Hematopoietic multipotent progenitor cell treated with erythropoietin and hydrocortisone succinate and interleukin-3 and kit ligand, for 6 days (in vitro differentiated cells): ENCODE data around the gene CD99.
"Not testable (repeated sequence)": the region's sequence is repeated elsewhere in the genome, so short reads cannot be mapped to it uniquely, and the experiment has no call there.

Experiments
- DNase-seq: peaks from one replicate; pipeline ENCODE4 v3.0.0-alpha.2; 2015

Gene CD99

DNA sequence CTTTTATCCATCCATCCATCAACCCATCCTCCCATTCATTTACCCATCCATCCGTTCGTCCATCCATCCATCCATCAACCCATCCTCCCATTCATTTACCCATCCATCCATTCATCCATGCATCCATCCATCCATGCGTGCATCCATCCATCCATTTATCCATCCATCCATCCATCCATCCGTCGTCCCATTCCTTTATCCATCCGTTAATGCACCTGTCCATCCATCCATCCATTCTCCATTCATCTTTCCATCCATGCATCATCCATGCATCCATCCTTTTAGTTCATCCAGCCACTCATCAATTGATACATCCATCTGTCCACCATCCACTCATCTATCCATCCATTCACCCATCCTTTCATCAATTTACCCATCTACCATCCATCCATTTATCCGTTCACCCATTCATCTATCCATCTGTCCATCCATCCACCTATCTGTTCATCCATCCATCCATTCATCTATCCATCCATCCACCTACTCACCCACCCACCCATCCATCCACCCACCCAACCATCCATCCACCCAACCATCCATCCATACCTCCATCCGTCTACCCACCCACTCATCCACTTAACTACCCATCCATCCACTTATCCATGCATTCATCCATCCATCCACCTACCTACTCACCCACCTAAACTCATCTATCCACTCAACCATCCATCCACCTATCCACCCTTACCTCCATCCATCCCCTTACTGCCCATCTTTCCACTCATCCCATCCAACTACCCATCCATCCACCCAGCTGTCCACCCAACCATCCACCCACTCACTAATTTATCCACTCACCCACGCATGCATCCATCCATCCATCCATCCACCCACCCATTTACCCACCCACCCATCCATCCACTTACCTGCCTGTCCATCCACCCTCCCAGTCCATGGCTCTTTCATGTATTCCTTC lies 9.6 kb downstream of the CD99 start:
- DNase-seq = no peak

GRCh38 chrX:2701600-2701999 lies 10.5 kb downstream of the CD99 start:
- DNase-seq = no peak

GRCh38 chrX:2703991-2704369 lies 12.9 kb downstream of the CD99 start:
- DNase-seq = no peak

DNA sequence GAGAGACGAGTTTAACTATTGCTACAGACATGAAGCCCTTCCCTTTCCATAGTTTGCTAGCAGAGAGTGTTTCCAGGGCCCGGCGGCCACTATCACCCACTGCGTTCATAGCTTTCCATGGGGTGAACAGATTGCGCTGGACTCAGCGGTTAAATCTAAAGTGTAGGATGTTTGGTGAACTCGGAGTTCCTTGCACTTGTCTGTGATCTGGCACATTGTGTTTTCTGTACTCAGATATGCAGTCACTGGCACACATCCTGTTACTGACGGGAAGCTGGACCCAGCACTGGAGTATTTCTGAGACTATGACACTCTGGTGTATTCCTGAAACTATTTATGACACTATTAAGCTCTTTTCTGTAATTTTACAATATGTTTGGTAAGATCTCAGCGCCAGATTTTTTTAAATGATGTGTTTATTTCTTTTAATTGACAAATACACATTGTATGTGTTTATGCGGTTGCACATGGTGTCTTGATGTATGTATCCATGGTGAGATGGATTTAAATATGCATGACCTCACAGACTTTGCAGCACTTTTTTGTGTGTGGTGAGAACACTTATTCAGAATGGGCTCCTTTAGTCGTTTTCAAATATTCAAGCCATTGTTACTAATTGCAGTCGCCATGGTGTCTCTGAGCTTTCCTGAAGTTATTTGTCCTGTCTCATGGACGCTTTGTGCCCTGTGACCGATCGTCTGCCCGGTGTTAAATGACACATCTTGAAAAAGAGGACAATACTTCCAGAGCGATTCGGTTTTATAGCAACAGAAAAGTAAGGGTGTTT lies 14.1 kb downstream of the CD99 start:
- no peak for DNase-seq

- DNase-seq = peak; percentile 86
These were observed 16.3 kb downstream of the CD99 start for GRCh38 chrX:2707334-2707760.

DNA sequence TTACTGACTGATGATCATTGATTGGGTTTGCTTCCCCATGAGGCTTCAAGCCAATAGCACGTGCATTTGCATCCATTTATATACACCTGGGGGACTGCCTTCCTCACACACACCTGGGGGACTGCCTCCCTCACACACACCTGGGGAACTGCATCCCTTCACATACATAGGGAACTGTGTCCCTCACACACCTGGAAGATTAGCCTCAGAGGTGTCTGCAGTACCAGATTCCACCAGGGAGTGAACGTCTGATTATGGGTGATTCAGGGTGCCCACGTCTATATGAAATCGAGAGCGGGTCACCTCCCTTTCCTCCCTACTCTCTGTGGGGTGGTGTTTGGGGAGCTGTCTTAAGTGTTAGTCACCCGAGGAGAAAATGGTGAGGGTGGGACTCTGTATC lies 16.9 kb downstream of the CD99 start:
- DNase-seq = no peak

DNA sequence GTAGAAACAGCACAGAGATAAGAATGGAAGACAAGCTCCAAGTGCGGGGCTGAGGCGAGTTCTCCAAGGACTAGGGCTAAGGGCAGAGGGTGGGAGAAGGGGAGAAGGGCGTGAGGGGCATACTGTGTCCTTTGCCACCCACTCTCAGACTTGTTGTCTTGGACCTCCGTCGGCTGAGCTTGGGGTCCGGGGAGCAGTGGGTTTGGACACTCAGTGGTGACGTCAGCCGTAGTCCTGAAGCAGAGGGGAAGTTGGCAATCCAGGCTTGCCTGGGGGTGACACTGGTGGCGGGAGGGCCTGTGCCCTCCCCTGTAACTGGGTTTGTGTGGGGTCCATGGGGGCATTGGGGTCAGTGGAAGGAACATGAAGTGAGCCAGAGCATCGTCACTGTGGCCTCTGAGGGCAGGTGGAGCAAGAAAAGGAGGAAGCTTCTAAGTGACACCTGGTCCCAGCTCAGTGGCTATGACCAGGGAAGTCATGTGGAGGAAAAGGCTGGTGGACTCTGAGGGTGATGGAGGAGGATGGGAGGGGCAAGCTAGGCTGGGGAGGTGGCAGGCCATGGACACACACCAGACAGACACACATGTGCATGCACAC lies 17.6 kb downstream of the CD99 start:
- no peak for DNase-seq

- no peak for DNase-seq
These were observed 18.5 kb downstream of the CD99 start for GRCh38 chrX:2709556-2709955.

DNA sequence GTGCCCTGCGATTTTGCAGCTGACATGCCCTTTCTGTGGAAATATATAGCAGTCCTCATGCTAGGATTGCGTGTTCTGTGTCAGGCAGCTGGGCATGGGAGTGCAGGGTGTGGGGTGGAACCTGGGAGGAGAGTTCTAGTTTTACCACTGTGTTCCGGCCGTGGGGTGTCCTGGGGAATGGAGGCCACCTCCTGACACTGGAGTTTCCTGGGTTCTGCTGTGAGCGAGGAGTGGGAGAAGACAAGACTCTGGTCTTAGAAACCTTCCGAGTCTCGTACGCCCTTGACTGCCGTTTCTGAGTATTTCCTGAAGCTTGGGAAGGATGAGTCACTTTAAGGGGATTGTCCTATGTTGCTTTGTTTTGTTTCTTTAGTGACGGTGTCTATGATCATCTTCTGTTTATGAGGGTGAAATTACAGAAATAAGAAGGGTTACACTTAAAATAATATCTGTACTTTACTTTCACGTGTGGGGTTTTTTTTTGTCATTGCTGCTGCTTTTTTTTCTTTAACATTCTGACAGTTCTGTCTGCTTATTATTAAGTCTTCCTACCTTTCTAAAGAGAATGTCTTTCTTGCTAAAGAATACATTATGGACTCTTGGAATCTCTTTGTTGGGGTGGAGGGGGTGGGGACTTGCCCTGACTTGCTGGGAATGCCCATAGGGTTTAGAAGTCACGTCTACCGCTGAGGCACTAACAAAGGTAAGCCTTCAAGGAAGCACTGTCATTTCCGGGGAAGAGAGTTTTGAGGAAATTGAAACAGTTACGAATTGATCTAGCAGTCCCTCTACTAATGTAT lies 19.1 kb downstream of the CD99 start:
- peak; percentile 59 for DNase-seq

DNA sequence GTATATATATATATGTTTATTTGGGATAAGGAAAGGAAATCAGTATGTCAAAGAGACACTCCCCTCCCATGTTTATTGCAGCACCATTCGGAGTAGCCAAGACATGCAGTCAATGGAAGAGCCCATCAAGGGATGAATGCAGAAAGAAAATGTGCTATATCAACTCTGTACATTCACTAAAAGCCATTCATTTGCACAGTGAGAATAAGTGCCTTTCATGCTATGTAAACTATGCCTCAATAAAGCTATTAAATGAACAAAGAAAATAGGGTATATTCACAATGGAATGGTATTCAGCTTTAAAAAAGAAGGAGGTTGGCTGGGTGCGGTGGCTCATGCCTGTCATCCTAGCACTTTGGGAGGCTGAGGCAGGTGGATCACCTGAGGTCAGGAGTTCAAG lies 20.3 kb downstream of the CD99 start:
- DNase-seq = no peak

DNA sequence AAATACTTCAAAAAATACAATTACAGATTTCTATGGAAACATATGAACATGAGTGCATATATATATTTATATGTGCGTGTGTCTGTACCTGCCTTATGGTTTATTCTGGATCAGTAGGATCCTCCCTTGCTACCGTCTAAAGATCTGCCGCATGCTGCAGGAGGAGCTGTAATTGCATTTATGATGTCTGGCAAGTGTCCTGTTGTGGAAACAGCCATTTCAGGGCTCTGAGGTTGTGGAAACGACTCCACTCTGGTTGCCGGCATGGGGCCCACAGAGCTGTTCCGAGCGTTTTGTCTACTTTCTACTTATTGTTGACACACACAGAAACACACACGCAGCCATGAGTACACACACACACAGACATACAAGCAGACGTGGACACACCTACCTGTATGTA lies 21.3 kb downstream of the CD99 start:
- no peak for DNase-seq

GRCh38 chrX:2712890-2713840 lies 22.1 kb downstream of the CD99 start:
- no peak for DNase-seq

- no peak for DNase-seq
These were observed 23.5 kb downstream of the CD99 start for GRCh38 chrX:2714551-2714950.

DNA sequence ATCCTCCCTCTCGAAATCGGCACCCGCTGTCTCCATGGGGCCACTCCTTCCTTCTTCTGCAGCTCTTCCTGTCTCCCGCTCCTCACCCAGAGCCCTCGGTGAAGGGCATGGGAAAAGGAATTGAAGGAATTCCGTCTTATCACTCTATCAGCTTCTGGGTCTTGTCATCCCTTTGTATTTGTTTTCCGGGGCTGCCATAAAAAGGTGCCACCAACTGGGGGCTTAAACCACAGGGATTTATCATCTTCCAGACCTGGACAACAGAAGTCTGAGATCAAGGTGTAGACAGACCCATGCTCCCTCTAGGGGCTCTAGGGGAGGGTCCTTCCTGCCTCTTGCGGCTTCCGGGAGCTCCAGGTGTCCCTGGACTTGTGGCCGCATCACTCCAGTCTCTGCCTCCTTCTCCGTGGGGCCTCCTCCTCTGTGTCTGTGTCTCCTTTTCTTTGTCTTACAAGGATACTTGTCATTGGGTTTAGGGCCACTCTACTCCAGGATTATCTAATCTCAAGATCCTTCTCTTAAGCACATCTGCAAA lies 24.0 kb downstream of the CD99 start:
- no peak for DNase-seq

GRCh38 chrX:2717312-2717711 lies 26.2 kb downstream of the CD99 start:
- no peak for DNase-seq

DNA sequence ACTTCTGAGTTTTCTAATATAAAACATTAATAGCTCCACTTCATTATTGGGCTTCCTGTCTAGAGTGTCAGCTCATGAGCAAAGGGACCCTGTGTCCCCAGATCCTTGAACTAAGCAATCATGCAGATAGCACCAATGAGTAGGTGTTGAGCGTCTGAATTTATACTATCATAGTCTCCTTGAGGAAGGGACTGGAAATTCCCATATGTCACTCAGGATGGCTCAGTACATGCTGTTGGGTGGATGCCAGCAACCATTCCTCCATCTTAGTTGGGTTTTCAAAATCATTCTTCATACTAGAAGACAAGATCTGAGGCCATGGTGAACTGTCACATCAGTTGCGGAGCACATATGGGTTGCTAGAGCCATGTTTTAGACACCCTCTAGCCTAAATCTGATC lies 27.7 kb downstream of the CD99 start:
- no peak for DNase-seq

DNA sequence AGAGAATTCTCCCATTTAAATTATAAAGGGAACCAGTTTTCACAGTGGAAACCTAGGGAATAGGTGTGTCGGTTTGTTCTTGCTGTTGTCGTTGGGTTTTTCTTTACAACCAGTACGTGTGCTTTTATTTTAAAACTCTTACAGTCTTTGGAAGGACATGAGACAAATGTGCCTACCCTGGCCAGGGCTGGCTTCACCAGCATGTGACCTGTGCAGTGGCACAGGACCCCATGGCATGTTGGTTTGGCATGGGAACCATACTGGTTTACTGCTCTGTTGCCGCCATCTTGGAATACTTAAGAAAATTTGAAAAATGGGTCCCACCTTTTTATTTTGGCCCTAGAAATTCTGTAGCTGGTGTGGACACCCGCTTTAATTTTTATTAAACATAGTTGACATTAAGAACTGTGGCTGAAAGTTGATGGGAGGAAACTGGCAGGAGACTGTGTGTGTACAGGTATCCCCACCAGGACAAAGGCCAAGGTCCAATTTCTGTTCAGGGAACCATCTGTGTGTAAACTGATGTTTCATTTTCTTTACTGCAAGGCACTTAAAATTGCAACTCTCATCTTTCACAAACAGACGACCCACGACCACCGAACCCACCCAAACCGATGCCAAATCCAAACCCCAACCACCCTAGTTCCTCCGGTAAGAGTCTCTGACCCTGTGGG lies 28.8 kb downstream of the CD99 start:
- DNase-seq = no peak

DNA sequence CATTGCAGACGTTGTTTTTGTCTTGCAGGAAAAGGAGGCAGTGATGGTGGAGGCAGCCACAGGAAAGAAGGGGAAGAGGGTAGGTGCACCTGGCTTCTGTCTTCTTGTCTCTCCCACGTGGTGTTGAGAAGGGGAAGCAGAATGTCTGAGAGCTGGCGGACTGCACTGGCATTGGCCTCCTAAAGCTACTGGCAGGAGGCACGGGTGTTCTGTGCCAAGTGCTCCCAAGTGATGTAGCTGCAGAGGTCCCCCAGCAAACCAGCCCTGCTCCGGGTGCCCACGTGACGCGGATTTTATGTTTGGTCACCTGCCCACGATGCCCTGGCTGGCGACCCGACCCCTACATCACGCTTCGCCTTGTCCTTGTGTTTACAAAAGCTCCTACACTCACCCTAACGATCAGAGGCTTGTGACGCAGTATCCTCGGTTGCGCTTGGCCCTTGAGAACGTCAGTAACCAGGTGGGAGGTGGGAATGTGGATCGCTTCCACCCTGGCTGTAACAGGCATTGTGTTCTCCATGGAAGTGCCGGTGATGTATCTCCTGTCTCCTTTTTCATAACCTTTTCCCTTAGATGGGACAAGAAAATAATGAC lies 32.3 kb downstream of the CD99 start:
- no peak for DNase-seq

DNA sequence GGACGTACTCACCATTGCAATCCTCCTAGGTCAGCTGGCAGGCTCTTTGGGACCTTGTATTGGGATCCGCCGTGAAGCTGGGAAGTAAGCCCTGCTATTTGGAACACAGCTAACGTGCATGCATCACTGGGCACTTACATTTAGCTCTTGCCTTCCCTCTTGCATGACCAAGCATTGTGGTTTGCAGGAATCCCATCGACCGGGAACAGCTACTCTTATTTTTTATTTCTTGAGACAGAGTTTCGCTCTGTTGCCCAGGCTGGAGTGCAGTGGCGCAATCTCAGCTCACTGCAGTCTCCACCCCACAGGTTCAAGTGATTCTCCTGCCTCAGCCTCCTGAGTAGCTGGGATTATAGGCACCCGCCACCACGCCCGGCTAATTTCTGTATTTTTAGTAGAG lies 36.2 kb downstream of the CD99 start:
- DNase-seq = not testable (repeated sequence)

DNA sequence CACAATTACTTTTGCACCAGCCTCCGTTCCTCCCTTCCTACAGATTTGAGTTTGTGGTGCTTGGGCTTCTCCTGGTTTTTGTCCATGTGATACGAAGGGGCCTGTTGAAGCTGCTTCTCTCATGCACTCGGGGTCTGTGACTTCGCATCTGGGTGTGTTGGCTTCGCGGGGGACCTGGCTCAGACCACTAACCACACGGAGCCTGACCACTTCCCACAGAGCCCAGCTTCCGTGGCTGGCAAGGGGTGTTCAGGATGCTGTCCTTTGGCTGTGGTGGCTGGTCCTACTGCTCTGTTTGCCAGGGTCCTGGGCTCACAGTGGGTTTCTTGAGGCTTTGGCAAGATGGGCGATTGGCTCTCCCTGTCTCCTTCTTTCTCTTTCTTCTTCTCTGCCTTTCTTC lies 41.0 kb downstream of the CD99 start:
- peak; percentile 33 for DNase-seq
